ENCODE measurements around the gene MAN2A1.

Gene MAN2A1

GRCh38 chr5:109678447-109678846 lies 11.3 kb upstream of the MAN2A1 start:
- no peak for DNase-seq (ENCODE audit: low read depth in 1 of 2, low spot score in 1 of 2)

GRCh38 chr5:109681763-109682162 lies 8.0 kb upstream of the MAN2A1 start:
- no peak for DNase-seq (ENCODE audit: low read depth in 1 of 2, low spot score in 1 of 2)

- no peak for DNase-seq (ENCODE audit: low read depth in 1 of 2, low spot score in 1 of 2)
Measured at GRCh38 chr5:109682383-109682782, 7.3 kb upstream of the MAN2A1 start.

GRCh38 chr5:109685916-109686315 lies 3.8 kb upstream of the MAN2A1 start:
- DNase-seq (ENCODE audit: low read depth in 1 of 2, low spot score in 1 of 2) = no peak

GRCh38 chr5:109688630-109688969 lies 1.1 kb upstream of the MAN2A1 start:
- no peak for DNase-seq (ENCODE audit: low read depth in 1 of 2, low spot score in 1 of 2)

- DNase-seq (ENCODE audit: low read depth in 1 of 2, low spot score in 1 of 2) = peak; percentile 51 to 71
Measured at GRCh38 chr5:109688970-109689739, 572 bp upstream of the MAN2A1 start.

GRCh38 chr5:109690242-109690974 lies 681 bp downstream of the MAN2A1 start:
- peak; percentile 6 to 26 for DNase-seq (ENCODE audit: low read depth in 1 of 2, low spot score in 1 of 2)

DNA sequence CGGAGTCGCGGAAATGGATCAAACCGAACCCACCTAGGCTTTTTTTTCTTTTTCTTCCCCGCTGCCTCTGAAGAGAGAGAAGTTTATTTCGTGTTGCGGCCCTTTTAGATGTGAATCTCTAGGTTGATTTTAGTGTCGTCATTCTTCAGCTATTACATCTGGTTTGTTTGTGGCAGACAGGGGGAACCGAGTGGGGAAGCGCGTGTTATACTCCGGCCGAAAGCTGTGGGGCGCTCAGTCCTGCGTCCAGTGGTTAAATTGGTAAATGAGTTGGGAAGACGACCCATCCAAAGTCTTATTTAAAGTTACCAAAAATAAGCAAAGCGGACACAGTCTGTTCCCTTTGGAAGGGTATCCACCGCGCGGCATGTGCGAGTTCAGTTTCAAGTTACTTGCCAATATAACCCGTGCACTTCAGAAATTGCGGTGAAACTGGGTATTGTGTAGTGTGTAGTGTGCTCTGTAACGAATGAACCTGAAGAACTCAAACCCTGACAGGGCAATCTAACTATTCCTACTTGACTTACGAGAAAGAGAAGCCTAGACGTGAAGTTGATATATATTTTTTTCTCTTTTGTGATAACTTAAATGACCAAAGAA lies 1.3 kb downstream of the MAN2A1 start:
- DNase-seq (ENCODE audit: low read depth in 1 of 2, low spot score in 1 of 2) = peak; percentile 12 to 14

DNA sequence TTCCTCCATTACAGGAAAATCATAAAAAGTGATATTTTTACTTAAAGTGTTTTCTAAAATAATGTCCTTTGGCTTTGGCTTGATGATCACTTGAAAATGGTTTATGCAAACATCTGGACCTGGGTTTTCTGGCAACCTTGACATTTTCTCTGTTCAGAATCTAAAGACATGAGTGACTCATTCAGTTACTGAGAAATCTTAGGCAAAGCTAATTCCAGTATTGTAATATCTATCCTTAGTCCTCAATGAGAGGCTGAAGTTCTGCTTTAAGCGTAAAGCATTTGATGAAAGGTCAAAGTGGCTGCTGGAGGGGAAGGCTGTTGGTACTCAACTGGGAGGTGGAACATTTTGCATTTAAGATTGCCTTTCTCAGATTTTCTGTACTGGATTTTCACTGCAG lies 2.3 kb downstream of the MAN2A1 start:
- DNase-seq (ENCODE audit: low read depth in 1 of 2, low spot score in 1 of 2) = no peak

DNA sequence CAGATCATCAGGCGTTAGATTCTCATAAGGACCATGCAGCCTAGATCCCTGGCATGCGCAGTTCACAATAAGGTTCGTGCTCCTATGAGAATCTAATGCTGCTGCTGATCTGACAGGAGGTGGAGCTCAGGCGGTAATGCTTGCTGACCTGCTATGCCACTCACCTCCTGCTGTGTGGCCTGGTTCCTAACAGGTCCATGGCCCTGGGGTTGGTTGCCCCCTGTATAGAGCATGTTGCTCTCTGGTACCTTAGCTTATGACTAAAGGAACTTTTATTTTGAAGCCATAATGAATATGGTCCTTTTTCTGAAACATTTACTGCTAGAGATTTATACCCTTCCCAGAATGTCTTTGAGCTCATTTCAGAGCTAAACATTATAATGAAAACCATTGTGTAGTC lies 3.1 kb downstream of the MAN2A1 start:
- no peak for DNase-seq (ENCODE audit: low read depth in 1 of 2, low spot score in 1 of 2)

DNA sequence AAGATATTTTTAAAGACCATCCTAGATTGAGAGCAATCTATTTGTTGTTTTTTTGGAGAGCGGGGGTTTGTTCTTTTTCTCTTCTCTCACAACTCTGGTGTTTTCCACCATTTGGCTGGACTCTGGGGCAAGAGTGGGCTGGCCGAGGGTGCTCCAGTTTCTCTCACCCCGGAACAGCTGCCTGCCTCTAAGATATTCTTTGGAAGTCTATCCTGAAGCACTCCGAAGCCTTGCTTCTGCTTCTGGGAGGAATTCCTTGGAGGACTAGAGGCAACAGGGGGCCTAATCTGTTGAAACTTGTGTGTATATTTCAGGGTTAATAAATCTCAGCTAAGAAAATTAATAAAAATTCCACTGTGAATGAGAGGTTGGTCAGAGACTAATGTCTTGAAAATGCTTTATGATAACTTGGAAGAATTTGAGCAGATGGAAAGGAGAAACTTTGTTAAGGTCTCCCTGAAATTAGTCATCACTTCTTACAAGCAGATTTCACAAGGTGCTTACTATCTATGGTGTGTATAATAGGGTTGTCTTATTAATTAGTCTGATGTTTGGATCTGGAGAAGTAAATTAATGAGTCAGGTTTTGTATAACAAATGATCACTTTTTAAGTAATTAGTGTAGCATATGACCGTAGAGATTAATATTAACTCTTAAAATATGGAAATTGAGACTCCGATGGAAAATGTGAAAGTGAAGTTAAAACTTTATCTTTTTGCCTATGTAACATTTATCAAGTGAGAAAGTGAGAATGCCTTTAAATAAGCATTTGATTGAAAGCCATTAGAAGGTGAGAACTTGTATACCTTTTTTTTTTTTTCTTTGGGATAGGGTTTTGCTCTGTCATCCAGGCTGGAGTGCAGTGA lies 4.0 kb downstream of the MAN2A1 start:
- no peak for DNase-seq (ENCODE audit: low read depth in 1 of 2, low spot score in 1 of 2)

GRCh38 chr5:109694451-109694891 lies 4.7 kb downstream of the MAN2A1 start:
- DNase-seq (ENCODE audit: low read depth in 1 of 2, low spot score in 1 of 2) = no peak

GRCh38 chr5:109695005-109695926 lies 5.5 kb downstream of the MAN2A1 start:
- no peak for DNase-seq (ENCODE audit: low read depth in 1 of 2, low spot score in 1 of 2)

DNA sequence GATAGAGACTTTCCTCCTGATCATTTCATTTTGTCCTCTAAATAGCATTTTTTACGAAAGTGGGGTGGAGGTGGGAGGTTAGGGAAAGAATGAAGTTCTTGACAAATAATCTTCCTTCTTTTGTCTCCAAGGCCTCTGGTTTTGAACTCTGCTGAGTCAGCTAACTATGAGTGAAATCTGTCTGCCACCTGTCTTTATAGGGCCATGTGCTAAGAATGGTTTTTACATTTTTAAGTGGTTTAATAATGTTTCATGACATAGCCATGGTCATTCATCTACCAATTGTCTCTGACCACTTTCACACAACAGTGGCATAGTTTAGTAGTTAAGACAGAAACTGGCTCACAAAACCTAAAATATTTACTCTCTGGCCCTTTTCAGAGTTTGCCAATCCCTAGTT lies 7.6 kb downstream of the MAN2A1 start:
- DNase-seq (ENCODE audit: low read depth in 1 of 2, low spot score in 1 of 2) = no peak

DNA sequence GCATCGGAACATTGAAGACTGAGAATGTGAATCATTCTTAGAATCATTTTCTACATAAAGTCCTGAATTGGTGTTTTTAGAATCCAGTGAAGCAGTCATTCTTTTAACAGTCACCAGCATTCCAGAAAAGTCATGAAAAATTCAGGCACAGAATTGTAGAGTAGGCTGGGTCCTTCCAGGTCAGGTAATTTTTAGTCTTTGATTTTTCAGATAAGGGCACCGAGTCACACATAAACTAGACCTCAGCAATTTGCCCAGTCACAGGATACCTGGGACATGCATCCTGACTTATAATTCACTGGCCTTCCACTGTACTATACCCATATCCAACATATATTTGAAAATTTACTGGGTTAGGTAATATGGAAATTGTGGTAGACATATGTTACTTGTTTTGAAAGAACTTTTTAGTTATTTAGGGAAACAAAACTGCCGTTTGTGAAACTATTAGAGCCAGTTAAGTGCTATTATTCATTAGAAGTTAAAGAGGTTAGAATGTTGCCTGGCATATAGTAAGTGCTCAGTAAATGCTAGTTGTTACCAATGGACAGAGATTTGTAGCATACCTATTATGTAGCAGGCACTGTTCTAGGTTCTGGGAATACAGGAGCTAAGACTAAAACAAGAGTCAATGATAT lies 10.9 kb downstream of the MAN2A1 start:
- no peak for DNase-seq (ENCODE audit: low read depth in 1 of 2, low spot score in 1 of 2)

DNA sequence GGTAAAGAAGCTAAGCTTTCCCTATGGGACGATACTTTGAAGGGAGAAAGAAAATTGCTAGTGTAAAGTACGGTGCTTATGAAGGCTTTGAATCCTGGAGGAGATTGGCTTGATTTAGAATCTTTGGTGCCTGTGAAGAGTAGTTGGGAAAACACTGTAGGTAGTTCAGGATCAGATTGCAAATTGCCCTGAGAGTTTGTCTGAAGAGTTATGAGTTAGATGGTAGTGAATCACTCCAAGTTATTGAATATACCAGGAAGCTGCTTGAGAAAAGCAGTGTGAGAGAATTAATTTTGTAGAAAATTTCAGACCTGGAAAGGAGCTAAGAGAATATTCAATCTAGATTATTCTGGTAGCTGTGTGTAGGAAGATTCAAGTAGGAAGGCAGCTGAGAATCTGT lies 11.5 kb downstream of the MAN2A1 start:
- DNase-seq (ENCODE audit: low read depth in 1 of 2, low spot score in 1 of 2) = no peak

DNA sequence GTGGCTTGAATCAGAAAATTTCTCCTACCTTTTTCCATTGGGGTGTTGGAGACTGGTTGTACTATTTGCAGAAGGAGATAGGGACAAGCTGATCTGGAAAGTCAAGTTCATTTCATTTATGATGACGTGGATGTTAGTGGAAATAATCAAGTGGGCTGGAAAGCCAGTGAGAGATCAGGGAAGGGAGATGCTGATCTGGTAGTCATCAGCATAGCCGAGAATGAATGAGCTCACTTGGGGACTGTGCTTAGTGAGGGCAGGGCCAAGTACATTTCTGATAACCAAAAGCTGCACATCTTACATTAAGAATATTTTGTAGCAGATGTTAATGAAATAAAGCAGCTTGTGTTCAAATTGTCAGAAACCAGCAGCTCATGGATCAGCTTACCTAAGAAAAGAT lies 12.1 kb downstream of the MAN2A1 start:
- DNase-seq (ENCODE audit: low read depth in 1 of 2, low spot score in 1 of 2) = no peak

DNA sequence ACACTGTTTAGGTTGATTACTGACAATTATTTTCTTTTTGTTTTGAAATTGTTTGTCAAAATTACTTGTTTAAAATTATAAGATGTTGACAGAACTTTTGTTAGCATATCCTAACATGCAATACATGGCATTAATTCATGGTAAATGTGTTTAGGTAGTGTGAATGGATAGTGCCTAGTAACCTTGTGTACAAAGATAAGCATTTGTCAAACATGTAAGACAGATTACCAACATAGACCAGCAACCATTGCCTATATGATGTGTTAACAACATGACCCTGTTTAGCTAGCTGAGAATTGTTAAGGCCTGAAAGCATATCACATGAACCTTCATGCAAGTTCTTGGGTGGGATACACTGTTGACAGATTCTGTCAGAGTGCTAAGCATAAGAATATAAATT lies 13.4 kb downstream of the MAN2A1 start:
- no peak for DNase-seq (ENCODE audit: low read depth in 1 of 2, low spot score in 1 of 2)

DNA sequence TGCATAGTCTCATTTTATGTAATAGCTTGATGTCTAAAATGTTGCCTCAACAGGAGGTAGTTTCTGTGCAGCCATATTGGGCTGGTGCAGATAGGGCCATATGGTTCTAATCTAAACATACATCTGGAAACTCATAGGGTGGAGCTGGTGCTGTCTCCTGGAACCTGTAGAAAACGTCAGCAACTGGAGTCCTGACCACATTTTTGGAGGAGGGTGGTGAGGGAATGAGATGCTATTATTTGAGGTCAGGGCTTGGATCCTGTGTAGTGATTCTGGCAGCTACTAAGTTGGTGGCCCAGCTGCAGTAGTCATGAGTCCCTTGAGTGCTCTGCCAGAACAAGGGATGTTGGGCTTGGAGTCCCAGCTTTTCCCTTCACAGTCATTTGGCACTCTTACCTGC lies 14.1 kb downstream of the MAN2A1 start:
- DNase-seq (ENCODE audit: low read depth in 1 of 2, low spot score in 1 of 2) = no peak

All from stimulated activated CD4-positive, alpha-beta T cell treated with anti-CD3 and anti-CD28 coated beads, Interleukin-15, amount 100 ng/mL, for 1 hour (primary cell).